ENCODE measurements around the gene ACSF3.
"Not testable (repeated sequence)": the region's sequence is repeated elsewhere in the genome, so short reads cannot be mapped to it uniquely, and the experiment has no call there.

The ACSF3 gene

DNA sequence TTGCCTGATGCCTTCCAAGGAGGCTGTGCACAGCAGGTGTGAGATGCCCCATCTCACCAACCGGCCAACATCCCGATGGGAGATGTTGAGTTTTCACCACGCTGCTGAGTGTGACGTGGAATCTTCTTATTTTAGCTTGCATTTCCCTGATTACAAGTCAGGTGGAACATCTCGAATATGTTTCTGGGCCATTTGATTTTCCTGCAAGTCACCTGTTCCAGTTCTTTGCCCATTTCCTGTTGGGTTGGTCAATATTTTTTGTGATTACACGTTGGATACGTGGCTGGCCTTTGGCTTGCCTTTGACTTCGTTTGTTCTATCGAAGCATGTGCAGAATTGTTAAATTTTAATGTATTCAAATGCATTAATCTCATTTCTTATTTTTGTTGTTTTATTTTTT is 69.6 kb downstream of the ACSF3 start:
- H3K4me3 ChIP-seq (ENCODE audit: low read length): no peak overlapping the region
- TF ChIP-seq CTCF (conservative IDR thresholded peaks at IDR 0.05; ENCODE audit: low read length): no peak
- DNase-seq (ENCODE audit: low read depth): no peak

DNA sequence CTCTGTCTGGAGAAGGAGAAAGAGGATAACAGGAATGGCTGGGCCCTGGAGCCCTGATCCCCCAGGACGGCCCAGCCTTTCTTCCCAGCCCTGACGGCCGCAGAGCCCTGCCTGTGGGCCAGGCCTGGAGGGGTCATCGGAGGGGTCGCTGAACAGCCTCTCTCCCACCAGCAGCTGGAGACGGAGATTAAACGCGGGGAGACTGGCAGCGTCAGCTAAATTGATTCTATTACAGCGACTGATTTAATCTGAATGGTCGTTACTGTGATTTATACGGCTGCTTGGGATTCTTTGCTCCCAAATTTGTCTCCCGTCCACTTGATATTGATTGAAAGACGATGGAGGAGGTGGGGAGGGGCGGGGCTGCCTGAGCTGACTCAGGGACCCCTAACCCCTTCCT is 70.8 kb downstream of the ACSF3 start:
- H3K4me3 ChIP-seq (ENCODE audit: low read length): no peak overlapping the region
- DNase-seq (ENCODE audit: low read depth): no peak
- TF ChIP-seq CTCF (conservative IDR thresholded peaks at IDR 0.05; ENCODE audit: low read length): no peak

- no peak for DNase-seq (ENCODE audit: low read depth)
- no peak for TF ChIP-seq CTCF (conservative IDR thresholded peaks at IDR 0.05; ENCODE audit: low read length)
Observed at GRCh38 chr16:89164847-89165680, 71.4 kb downstream of the ACSF3 start.

GRCh38 chr16:89165681-89165979 is 72.0 kb downstream of the ACSF3 start:
- not testable (repeated sequence) for DNase-seq (ENCODE audit: low read depth); H3K4me3 ChIP-seq (ENCODE audit: low read length)

More at GRCh38 chr16:89164847-89165680, 71.4 kb downstream of the ACSF3 start:
- no peak overlapping the region for H3K4me3 ChIP-seq (ENCODE audit: low read length)

- no peak for DNase-seq (ENCODE audit: low read depth)
- H3K4me3 ChIP-seq (ENCODE audit: low read length): no peak overlapping the region
- TF ChIP-seq CTCF (conservative IDR thresholded peaks at IDR 0.05; ENCODE audit: low read length): no peak
Observed at GRCh38 chr16:89166696-89167424, 73.2 kb downstream of the ACSF3 start.

DNA sequence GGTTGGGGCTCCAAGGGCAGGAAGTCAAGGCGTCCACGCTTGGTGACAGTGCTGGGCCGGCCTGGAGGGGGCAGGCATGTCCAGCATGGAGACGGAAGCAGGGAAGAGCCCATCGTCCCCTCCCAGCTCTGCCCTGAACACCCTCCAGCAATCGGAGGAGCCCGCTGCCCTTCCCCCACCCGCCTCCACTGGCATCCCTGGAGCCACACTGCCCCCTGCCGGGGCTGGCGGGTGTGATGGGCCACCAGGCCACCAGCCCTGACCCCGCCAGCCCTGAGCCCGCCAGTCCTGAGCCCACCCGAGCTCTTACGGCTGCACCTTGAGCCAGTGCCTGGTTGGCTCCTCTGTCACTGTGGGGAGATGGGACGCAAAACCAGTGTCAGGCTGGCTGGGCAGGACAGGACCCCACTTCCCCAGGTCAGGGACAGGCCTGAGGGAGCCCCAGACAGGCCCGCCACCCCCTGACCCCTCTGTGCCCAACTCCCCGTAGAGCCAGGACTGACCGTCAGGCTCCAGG is 73.8 kb downstream of the ACSF3 start:
- peak; percentile 68 for DNase-seq (ENCODE audit: low read depth)
- TF ChIP-seq CTCF (conservative IDR thresholded peaks at IDR 0.05; ENCODE audit: low read length): peak; percentile 69
- no peak overlapping the region for H3K4me3 ChIP-seq (ENCODE audit: low read length)

- H3K4me3 ChIP-seq (ENCODE audit: low read length): no peak overlapping the region
- no peak for TF ChIP-seq CTCF (conservative IDR thresholded peaks at IDR 0.05; ENCODE audit: low read length)
- DNase-seq (ENCODE audit: low read depth): no peak
Observed at GRCh38 chr16:89168381-89169189, 74.9 kb downstream of the ACSF3 start.
